NT2/D1 (cell line): ENCODE results near the gene LRBA.

Experiments
- DNase-seq: peaks from one replicate; pipeline ENCODE4 v3.0.0-alpha.2; 2011; ENCODE audit warnings: low read depth, low spot score
- H3K27me3 ChIP-seq: 2 replicates; pipeline ENCODE4 v1.6.0; 2011; ENCODE audit warnings: mild to moderate bottlenecking; ENCODE audit not compliant: insufficient read length, insufficient read depth
- H3K36me3 ChIP-seq: 2 replicates; pipeline ENCODE4 v1.6.1; 2011; ENCODE audit warnings: mild to moderate bottlenecking, low read length, mixed read lengths; ENCODE audit not compliant: insufficient read depth, insufficient read length
- H3K4me1 ChIP-seq: 2 replicates; pipeline ENCODE4 v1.5.1; 2011; ENCODE audit not compliant: insufficient read depth, insufficient read length
- H3K4me3 ChIP-seq: 2 replicates; pipeline ENCODE4 v1.5.1; 2011; ENCODE audit warnings: low read depth; ENCODE audit not compliant: insufficient read length
- H3K9ac ChIP-seq: 2 replicates; pipeline ENCODE4 v1.6.0; 2011; ENCODE audit warnings: low read depth; ENCODE audit not compliant: insufficient read length
- H3K9me3 ChIP-seq: 2 replicates; pipeline ENCODE4 v1.5.1; 2011; ENCODE audit warnings: mild to moderate bottlenecking, low read length; ENCODE audit not compliant: insufficient read depth
- SUZ12 ChIP-seq: IDR thresholded peaks from 2 replicates; pipeline ENCODE4 v1.6.1; 2011; ENCODE audit not compliant: insufficient read length, insufficient read depth; ENCODE audit errors: extremely low read depth
- YY1 ChIP-seq: IDR thresholded peaks from 2 replicates; pipeline ENCODE4 v1.6.1; 2011; ENCODE audit not compliant: insufficient read length, insufficient read depth
- ZNF274 ChIP-seq: IDR thresholded peaks from 2 replicates; pipeline ENCODE4 v1.6.1; 2011; ENCODE audit warnings: mild to moderate bottlenecking, low read depth, low read length

Gene LRBA

DNA sequence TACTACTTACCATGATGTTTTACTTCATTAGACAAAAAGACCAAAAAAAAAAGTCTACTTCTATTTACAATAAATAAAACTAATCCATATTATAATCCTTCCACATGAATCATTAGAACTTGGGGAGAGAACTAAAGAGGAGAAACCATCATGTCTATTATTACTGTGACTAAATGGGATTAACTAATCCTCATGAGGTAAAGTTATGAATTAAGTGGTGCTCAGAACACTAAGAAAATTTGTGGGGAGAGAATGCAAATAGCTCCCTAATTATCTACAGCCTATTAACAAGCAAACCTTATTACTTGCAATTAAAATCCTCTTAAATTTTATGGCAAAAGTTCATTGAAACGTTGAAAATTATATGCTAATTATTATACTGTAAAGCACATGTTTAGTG is 364.3 kb downstream of the LRBA start:
- no peaks in the 10 kb centered on the region for H3K36me3 ChIP-seq
- H3K9me3 ChIP-seq: no peaks in the 10 kb centered on the region
- H3K27me3 ChIP-seq: no peaks in the 10 kb centered on the region
- H3K4me1 ChIP-seq: no peaks in the 10 kb centered on the region
- TF ChIP-seq SUZ12 (no peak), ZNF274 (no peak), YY1 (no peak)
- no peak for DNase-seq
- no peak overlapping the region for H3K4me3 ChIP-seq
- H3K9ac ChIP-seq: no peak overlapping the region

DNA sequence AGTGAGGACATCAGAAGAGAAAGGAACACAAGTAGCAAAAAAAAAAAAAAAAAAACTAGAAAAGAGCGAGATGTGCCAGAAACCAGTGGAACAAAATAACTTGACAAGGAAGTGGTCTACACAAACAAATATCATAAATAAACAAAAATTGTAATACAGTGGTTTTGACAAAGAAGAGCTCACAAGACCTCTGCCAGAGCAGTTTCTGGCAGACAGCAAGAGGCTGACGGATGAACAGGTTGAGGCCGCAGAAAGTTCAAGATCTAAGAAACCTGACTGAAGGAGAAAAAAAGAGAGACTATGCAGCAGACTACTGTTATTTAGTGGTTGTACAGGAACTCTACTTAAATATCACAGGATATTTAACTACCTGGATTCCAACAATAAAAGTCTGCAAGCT is 367.0 kb downstream of the LRBA start:
- TF ChIP-seq SUZ12 (no peak), YY1 (no peak), ZNF274 (no peak)
- Histone ChIP-seq H3K27me3 (no peaks in the 10 kb centered on the region), H3K9me3 (no peaks in the 10 kb centered on the region), H3K9ac (no peak overlapping the region), H3K36me3 (no peaks in the 10 kb centered on the region), H3K4me1 (no peaks in the 10 kb centered on the region), H3K4me3 (no peak overlapping the region)
- no peak for DNase-seq

DNA sequence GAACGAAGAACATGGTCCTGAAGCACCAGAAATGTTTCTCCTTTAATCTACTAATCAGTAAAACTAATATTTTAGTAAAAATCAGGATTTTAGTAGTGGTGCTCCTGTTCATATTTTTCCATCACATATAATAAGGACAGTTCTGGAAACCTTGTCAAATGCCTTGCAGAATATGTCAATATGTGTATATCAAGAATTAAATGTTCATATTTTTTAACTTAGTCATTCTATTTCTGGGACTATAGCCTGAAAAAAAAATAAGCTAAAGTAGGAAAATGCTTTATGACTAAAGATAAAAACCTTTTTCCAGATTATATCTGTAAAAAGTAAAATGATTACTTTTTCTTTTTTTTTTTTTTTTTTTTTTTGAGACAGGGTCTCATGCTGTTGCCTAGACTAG is 368.1 kb downstream of the LRBA start:
- H3K36me3 ChIP-seq: no peaks in the 10 kb centered on the region

DNA sequence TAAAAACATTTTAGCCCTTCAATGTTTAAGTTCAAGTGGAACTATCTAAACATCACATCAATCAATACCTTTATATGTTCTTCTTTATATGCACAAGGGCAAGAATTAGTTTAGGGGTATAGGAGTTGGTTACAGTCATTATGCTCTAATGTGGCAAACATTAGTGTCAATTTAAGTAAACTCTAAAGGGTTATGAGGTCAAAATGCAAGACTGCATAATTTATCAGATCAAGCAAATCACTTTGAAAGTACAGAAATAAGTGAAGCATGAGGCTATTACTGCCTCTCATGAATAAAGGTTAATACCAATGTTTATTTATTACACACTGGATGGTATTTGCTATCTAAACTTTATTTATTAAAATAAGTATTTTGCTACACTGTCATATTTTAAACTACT is 373.5 kb downstream of the LRBA start:
- no peaks in the 10 kb centered on the region for H3K9me3 ChIP-seq
- no peak overlapping the region for H3K4me3 ChIP-seq
- no peak for DNase-seq
- no peak for TF ChIP-seq SUZ12
- no peak for TF ChIP-seq ZNF274
- no peak for TF ChIP-seq YY1
- H3K9ac ChIP-seq: no peak overlapping the region
- H3K27me3 ChIP-seq: no peaks in the 10 kb centered on the region
- no peaks in the 10 kb centered on the region for H3K36me3 ChIP-seq
- no peaks in the 10 kb centered on the region for H3K4me1 ChIP-seq

More for the DNA sequence above, 368.1 kb downstream of the LRBA start:
- TF ChIP-seq YY1: no peak
- TF ChIP-seq SUZ12: no peak
- no peak for TF ChIP-seq ZNF274
- Histone ChIP-seq H3K4me3 (no peak overlapping the region), H3K4me1 (no peaks in the 10 kb centered on the region), H3K9ac (no peak overlapping the region), H3K9me3 (no peaks in the 10 kb centered on the region), H3K27me3 (no peaks in the 10 kb centered on the region)
- DNase-seq: no peak

DNA sequence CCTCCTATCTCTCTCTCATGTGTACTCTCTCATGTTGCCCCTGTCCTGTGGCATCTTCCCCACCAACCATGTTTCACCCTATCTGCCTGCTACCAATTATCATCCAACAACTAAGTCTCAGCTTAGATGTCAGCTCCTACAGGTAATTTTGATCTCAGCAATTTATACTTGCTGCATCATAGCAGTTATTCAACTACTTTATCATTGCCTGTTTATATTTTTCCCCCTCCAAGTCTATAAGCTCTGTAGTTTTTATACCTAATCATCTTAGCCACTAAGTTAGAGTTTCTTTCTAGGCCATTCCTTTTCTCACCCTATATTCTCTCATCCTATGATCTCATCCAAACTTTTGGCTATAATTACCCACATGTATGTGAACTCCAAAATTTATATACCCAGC is 382.4 kb downstream of the LRBA start:
- H3K27me3 ChIP-seq: no peaks in the 10 kb centered on the region
- H3K4me1 ChIP-seq: no peaks in the 10 kb centered on the region
- no peak for DNase-seq
- no peak for TF ChIP-seq YY1
- no peak for TF ChIP-seq SUZ12
- no peak for TF ChIP-seq ZNF274
- H3K9me3 ChIP-seq: no peaks in the 10 kb centered on the region
- H3K36me3 ChIP-seq: no peaks in the 10 kb centered on the region
- H3K4me3 ChIP-seq: no peak overlapping the region
- H3K9ac ChIP-seq: no peak overlapping the region

DNA sequence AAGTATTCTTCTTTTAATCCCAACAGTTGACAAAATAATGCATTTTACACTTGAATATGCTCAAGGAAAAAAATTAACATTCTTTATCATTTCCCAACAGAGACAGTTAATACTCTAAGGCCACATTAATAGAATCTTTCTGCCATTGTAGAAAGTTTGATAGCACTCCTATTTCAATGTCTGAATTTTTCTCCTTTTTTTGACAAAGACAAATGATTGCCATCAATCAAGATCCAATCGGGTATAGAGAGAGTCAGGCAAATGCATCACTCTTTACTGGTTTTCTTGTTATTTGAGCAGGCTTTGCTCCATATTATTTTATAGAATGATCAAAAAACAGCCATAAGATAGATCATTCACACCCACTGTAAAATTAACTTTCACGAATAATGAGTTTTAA is 387.0 kb downstream of the LRBA start:
- Histone ChIP-seq H3K27me3 (no peaks in the 10 kb centered on the region), H3K9ac (no peak overlapping the region), H3K4me1 (no peaks in the 10 kb centered on the region), H3K4me3 (no peak overlapping the region), H3K9me3 (no peaks in the 10 kb centered on the region), H3K36me3 (no peaks in the 10 kb centered on the region)
- TF ChIP-seq SUZ12: no peak
- no peak for TF ChIP-seq YY1
- TF ChIP-seq ZNF274: no peak
- no peak for DNase-seq

DNA sequence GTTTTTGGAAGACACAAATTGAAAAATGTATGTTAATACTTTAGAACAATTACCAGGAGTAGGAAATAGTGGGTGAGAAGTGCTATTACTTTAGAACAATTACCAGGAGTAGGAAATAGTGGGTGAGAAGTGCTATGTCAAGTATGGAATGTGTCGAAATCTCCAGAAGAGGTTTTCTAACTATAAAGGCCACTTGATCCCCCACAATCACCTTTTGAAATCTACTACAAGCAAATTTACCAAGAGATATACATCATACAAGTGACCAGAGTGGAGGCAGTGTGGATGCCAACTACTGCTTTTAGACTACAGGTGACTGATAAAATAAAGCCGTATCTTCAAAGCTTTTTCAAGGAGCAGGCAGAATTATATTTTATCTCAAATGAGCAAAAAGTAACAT is 390.1 kb downstream of the LRBA start:
- H3K9ac ChIP-seq: no peak overlapping the region
- no peaks in the 10 kb centered on the region for H3K9me3 ChIP-seq
- no peak overlapping the region for H3K4me3 ChIP-seq
- no peaks in the 10 kb centered on the region for H3K4me1 ChIP-seq
- TF ChIP-seq SUZ12 (no peak), ZNF274 (no peak), YY1 (no peak)
- H3K27me3 ChIP-seq: no peaks in the 10 kb centered on the region
- H3K36me3 ChIP-seq: no peaks in the 10 kb centered on the region
- no peak for DNase-seq

DNA sequence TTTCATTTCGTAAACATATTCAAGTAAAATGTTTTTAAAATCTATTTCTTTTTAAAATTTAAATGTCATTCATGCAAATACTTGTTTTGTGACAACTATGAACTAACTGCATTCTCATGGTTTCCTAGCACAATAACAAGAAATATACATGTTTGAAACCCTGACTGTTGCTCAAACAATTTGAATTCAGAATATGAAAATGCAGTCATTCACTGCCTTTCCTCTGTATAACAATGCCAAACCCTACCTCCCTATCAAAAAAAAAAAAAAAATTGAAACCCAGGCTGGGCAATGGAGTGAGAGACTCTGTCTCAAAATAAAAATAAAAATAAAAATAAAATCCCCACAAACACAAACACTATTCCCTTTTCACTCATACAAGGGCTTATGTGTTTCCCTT is 391.0 kb downstream of the LRBA start:
- H3K4me3 ChIP-seq: no peak overlapping the region
- H3K4me1 ChIP-seq: no peaks in the 10 kb centered on the region
- H3K9me3 ChIP-seq: no peaks in the 10 kb centered on the region
- H3K27me3 ChIP-seq: no peaks in the 10 kb centered on the region
- H3K36me3 ChIP-seq: no peaks in the 10 kb centered on the region
- TF ChIP-seq SUZ12: no peak
- TF ChIP-seq YY1: no peak
- no peak for TF ChIP-seq ZNF274
- DNase-seq: no peak
- no peak overlapping the region for H3K9ac ChIP-seq
